K562 (cell line): ENCODE data around the gene CEP68. TPM values are rescaled to one million over a fixed set of nuclear protein-coding genes. Genes with fewer than 3 reads are reported as not detected.

Experiments used
- ATAC-seq: fragments of 200-7000 bp; cut with Tn5 transposase; 3 replicates; pipeline ENCODE4 v1.9.1; 2020; ENCODE audit warnings: moderate library complexity
- BruUV-seq: library from RNA; stranded (reverse); fragments of 400-500 nt; replicated peaks from 2 replicates; lab custom pipeline; 2021; lab: Mats Ljungman, UMichigan
- CTCF ChIA-PET: fragments of 300-600 bp; formaldehyde crosslinking; extraction: SDS; loops from one replicate; lab custom pipeline; 2021; ENCODE audit warnings: low intra/inter-chr PET ratio; lab: Yijun Ruan, JAX
- POLR2A ChIA-PET: fragments of 300-600, 350-650 bp; sonication (Branson Sonifier 250); formaldehyde crosslinking; extraction: SDS; loops from one replicate; lab custom pipeline; 2021; ENCODE audit warnings: antibody characterized with exemption, inconsistent platforms; lab: Yijun Ruan, JAX
- DNase-seq, 4 experiments: peaks; one replicate each; pipeline versions ENCODE4 v3.0.0 to v3.0.0-alpha.2; 2011 to 2018; ENCODE audit warnings: low spot score in 3 of 4, mixed read lengths in 3 of 4; ENCODE audit errors: extremely low read depth in 1 of 4
- FAIRE-seq: peaks from 2 replicates; lab custom pipeline; 2011; peaks lifted over from hg19 to GRCh38; lab: Jason Lieb, UNC
- H2AFZ ChIP-seq: 2 replicates; pipeline ENCODE4 v1.6.0; 2011; ENCODE audit warnings: low read depth, low read length, control low read depth, inconsistent platforms
- H3K27ac ChIP-seq: fragments of 200-600 bp; 3 replicates; pipeline ENCODE4 v1.8.0; 2011; ENCODE audit warnings: low read depth, mild to moderate bottlenecking, control low read depth, inconsistent platforms, low read length, moderate library complexity, mixed read lengths; ENCODE audit errors: extremely low read depth
- H3K27me3 ChIP-seq, 2 experiments: fragments of 300-600 bp in 1 of 2; 2 replicates in 1 of 2; 3 replicates in 1 of 2; pipeline versions ENCODE4 v1.6.0 to v1.8.0; 2011; ENCODE audit warnings: inconsistent platforms in 2 of 2, low read length in 2 of 2, mild to moderate bottlenecking in 1 of 2, mixed read lengths in 1 of 2, moderate library complexity in 1 of 2; ENCODE audit not compliant: control insufficient read depth in 2 of 2, insufficient read depth in 2 of 2
- H3K36me3 ChIP-seq: fragments of 300-600 bp; 3 replicates; pipeline ENCODE4 v1.8.0; 2011; ENCODE audit warnings: mild to moderate bottlenecking, low read length, inconsistent platforms; ENCODE audit not compliant: control insufficient read depth, insufficient read depth
- H3K4me1 ChIP-seq, 2 experiments: fragments of 200-600 bp in 1 of 2; replicated peaks in 1 of 2; 2 replicates in 1 of 2; 3 replicates in 1 of 2; pipeline versions ENCODE4 v1.5.1 to v1.8.0; 2011; ENCODE audit warnings: inconsistent platforms in 2 of 2, low read length in 2 of 2, mild to moderate bottlenecking in 1 of 2, mixed read lengths in 1 of 2, moderate library complexity in 1 of 2; ENCODE audit not compliant: control insufficient read depth in 2 of 2, insufficient read depth in 2 of 2
- H3K4me2 ChIP-seq: 2 replicates; pipeline ENCODE4 v1.6.1; 2011; ENCODE audit warnings: low read length, control low read depth, inconsistent platforms, mixed read lengths; ENCODE audit not compliant: insufficient read depth
- H3K4me3 ChIP-seq: fragments of 200-600 bp; sonication (generic), shearing (Covaris generic); 2 replicates; pipeline ENCODE4 v1.5.1; 2016; ENCODE audit warnings: control low read depth, inconsistent platforms
- H3K79me2 ChIP-seq: fragments of 200-600 bp; 3 replicates; pipeline ENCODE4 v1.8.0; 2011; ENCODE audit warnings: low read length, inconsistent platforms; ENCODE audit not compliant: control insufficient read depth, insufficient read depth
- H3K9ac ChIP-seq, 2 experiments: 2 replicates each; pipeline versions ENCODE4 v1.6.0 to v1.6.1; 2011; ENCODE audit warnings: low read depth in 2 of 2, low read length in 2 of 2, control low read depth in 1 of 2, inconsistent platforms in 1 of 2, mild to moderate bottlenecking in 1 of 2, mixed read lengths in 1 of 2; ENCODE audit not compliant: insufficient read depth in 1 of 2
- H3K9me1 ChIP-seq: one replicate; pipeline ENCODE4 v1.6.0; 2011; ENCODE audit warnings: inconsistent platforms, mild to moderate bottlenecking, low read length, moderate library complexity; ENCODE audit not compliant: control insufficient read depth, insufficient read depth
- H3K9me3 ChIP-seq: replicated peaks from 2 replicates; pipeline ENCODE4 v1.5.1; 2011; ENCODE audit warnings: low read depth, low read length, inconsistent platforms; ENCODE audit not compliant: control insufficient read depth, insufficient read depth
- H4K20me1 ChIP-seq: replicated peaks from 2 replicates; pipeline ENCODE4 v1.6.1; 2011; ENCODE audit warnings: low read length, inconsistent platforms, mixed read lengths; ENCODE audit not compliant: control insufficient read depth, insufficient read depth
- CEBPG ChIP-seq, 3 experiments: fragments of 200-800 bp in 1 of 3; sonication (Bioruptor generic) in 1 of 3; sonication (generic) in 1 of 3; formaldehyde crosslinking in 1 of 3; IDR thresholded peaks in 2 of 3; conservative IDR thresholded peaks in 1 of 3; 2 replicates each; pipeline versions ENCODE4 v1.6.1 to v1.8.0; 2016 to 2022; ENCODE audit warnings: missing compliant biosample characterization in 2 of 3, missing genetic modification characterization in 2 of 3, mild to moderate bottlenecking in 1 of 3, missing genetic modification reagents in 1 of 3
- NCOA4 ChIP-seq: fragments of 450-650 bp; IDR thresholded peaks from 2 replicates; pipeline ENCODE4 v1.6.1; 2018; ENCODE audit warnings: mild to moderate bottlenecking; ENCODE audit not compliant: partially characterized antibody
- TCF7 ChIP-seq: sonication (generic); IDR thresholded peaks from 2 replicates; pipeline ENCODE4 v1.6.1; 2016; ENCODE audit warnings: antibody characterized with exemption, borderline replicate concordance
- WGBS: fragments of 100-300 bp; shearing (Covaris generic); methylation state at CpG from one replicate; pipeline ENCODE4 v1.1.6; 2016; ENCODE audit warnings: low coverage, mixed read lengths; ENCODE audit not compliant: insufficient coverage; ENCODE audit errors: missing lambda C conversion rate; 5-methylcytosine and 5-hydroxymethylcytosine counted together
- in situ Hi-C: fragments of 300-500 bp; cut with MboI; formaldehyde crosslinking; loops from 4 replicates; pipeline ENCODE4 v1.15.0; 2018; ENCODE audit warnings: inconsistent platforms, mixed read lengths
- intact Hi-C: fragments of 100-400 bp; cut with micrococcal nuclease; formaldehyde crosslinking; loops from 2 replicates; pipeline ENCODE4 v1.14.2; 2022
- polyA plus RNA-seq, 8 experiments: library from polyadenylated mRNA; depleted of rRNA in 4 of 8; stranded (reverse) in 5 of 8; unstranded in 3 of 8; fragments of >200 nt; fragmentation: Nextera tagmentation in 2 of 8; fragmentation: Illumina TruSeq in 1 of 8; extraction: Ambion mirVana in 2 of 8; extraction: Trizol in 1 of 8; gene quantifications; 2 replicates each; pipeline versions ENCODE4 v1.2.1 to v1.2.3, GENCODE V29; 2011 to 2014; ENCODE audit warnings: inconsistent platforms in 1 of 8, missing spikeins in 1 of 8
- total RNA-seq, 7 experiments: library from RNA; depleted of rRNA in 6 of 7; stranded (reverse); fragments of >200 nt in 6 of 7; fragmentation: Illumina TruSeq in 2 of 7; extraction: Trizol in 2 of 7; gene quantifications; 2 replicates each; pipeline versions ENCODE4 v1.2.1 to v1.2.3, GENCODE V29; 2011 to 2021; ENCODE audit warnings: low replicate concordance in 1 of 7
- TF ChIP-seq, protein P1 (sequence below): IDR thresholded peaks from 2 replicates; pipeline ENCODE4 v1.6.1; 2016; ENCODE audit warnings: missing genetic modification characterization, missing compliant biosample characterization
- TF ChIP-seq, protein P2 (sequence below): fragments of 450-650 bp; formaldehyde crosslinking; IDR thresholded peaks from 2 replicates; pipeline ENCODE4 v1.4.0; 2022; ENCODE audit warnings: missing genetic modification characterization

CEP68 gene
- total and polyA plus RNA-seq, 9 of the 15 experiments (the other 6 are each of a cell fraction or from before 2014, with no cell fraction given): 1.4 to 8.5 (median 5.2) TPM

DNA sequence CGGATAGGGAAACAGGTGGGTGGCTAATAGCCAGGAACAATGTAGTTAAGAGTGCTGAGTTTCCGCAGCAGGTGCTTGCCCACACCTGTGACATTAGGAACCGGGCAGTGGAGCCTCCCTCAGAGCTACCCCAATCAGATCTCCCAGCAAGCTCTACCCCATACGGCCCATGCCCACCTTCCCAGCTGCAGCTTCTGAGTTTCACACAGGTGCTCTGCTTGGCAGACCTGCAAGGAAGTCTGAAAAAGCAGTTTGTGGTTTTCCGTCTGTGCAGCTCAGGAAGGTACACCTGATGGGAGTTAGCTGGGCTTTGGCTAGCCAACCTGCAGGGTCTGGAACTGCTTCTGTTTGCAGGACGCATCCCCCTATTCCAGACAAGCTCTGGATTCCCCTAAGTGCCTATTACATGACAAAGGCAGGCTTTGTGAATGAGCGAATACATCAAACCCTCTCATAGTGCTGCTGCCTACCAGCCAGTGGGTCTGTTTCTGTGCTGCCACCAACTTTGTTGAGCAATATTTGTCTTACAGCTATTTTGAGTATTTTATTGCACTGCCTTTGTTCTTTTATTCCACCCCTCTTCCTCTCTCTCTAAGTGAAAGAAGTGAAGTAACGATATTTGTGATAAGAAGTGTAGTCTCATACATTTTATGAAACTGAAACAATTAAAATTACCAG lies 24.7 kb upstream of the CEP68 start:
- H3K4me1 ChIP-seq: peaks cover 3 to 5% of the 10 kb centered on the region in 2 experiments; a peak in 1 of 5 replicates
- H3K9me1 ChIP-seq: no peaks in the 10 kb centered on the region
- no peak overlapping the region for H3K4me2 ChIP-seq
- intact Hi-C loops (loop anchor here (2.0 kb wide), 2 partner anchors 53 to 115 kb away; no protein-coding TSS in a partner anchor), in situ Hi-C loops (no loop called here)
- CTCF ChIA-PET: no interaction called here
- H3K4me3 ChIP-seq: no peak overlapping the region
- no peak overlapping the region for H3K9ac ChIP-seq
- DNase-seq (no peak), ATAC-seq (no peak), FAIRE-seq (no peak)
- TF ChIP-seq, protein P1, sequence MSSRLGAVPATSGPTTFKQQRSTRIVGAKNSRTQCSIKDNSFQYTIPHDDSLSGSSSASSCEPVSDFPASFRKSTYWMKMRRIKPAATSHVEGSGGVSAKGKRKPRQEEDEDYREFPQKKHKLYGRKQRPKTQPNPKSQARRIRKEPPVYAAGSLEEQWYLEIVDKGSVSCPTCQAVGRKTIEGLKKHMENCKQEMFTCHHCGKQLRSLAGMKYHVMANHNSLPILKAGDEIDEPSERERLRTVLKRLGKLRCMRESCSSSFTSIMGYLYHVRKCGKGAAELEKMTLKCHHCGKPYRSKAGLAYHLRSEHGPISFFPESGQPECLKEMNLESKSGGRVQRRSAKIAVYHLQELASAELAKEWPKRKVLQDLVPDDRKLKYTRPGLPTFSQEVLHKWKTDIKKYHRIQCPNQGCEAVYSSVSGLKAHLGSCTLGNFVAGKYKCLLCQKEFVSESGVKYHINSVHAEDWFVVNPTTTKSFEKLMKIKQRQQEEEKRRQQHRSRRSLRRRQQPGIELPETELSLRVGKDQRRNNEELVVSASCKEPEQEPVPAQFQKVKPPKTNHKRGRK (tag): no peak
- TF ChIP-seq, protein P2, sequence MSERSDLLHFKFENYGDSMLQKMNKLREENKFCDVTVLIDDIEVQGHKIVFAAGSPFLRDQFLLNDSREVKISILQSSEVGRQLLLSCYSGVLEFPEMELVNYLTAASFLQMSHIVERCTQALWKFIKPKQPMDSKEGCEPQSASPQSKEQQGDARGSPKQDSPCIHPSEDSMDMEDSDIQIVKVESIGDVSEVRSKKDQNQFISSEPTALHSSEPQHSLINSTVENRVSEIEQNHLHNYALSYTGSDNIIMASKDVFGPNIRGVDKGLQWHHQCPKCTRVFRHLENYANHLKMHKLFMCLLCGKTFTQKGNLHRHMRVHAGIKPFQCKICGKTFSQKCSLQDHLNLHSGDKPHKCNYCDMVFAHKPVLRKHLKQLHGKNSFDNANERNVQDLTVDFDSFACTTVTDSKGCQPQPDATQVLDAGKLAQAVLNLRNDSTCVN (CRISPR knock-in tag): no peak
- no peak for TF ChIP-seq NCOA4
- TF ChIP-seq CEBPG (CRISPR knock-in tag; IDR thresholded peaks at IDR 0.05): 0 out of 2 replicates have a peak, but pooled peaks have one; percentile 17
- TF ChIP-seq CEBPG (tag; conservative IDR thresholded peaks at IDR 0.05 in 1 of 2, IDR thresholded peaks at IDR 0.05 in 1 of 2): no peak
- TF ChIP-seq TCF7: no peak
- no peaks in the 10 kb centered on the region; the same call in 2 of the 3 replicates for H3K36me3 ChIP-seq
- WGBS: 44% methylated on average over 8 of the region's 8 CpGs
- no peaks in the 10 kb centered on the region for H3K79me2 ChIP-seq
- H2AFZ ChIP-seq: no peak overlapping the region
- no peaks in the 10 kb centered on the region for H3K9me3 ChIP-seq
- BruUV-seq: no TSS peak
- no peak overlapping the region for H3K27ac ChIP-seq
- no peaks in the 10 kb centered on the region for H3K27me3 ChIP-seq
- no peaks in the 10 kb centered on the region for H4K20me1 ChIP-seq
- POLR2A ChIA-PET: interaction anchor here (0.7 to 1.3 kb wide), 7 partner anchors 9 to 104 kb away, joined by 3 to 6 read pairs (median 3); no protein-coding TSS in a partner anchor
